ENCODE data around the gene CCSER1. TPM values are rescaled to one million over a fixed set of nuclear protein-coding genes. Genes with fewer than 3 reads are reported as not detected.
"Not testable (repeated sequence)": the region's sequence is repeated elsewhere in the genome, so short reads cannot be mapped to it uniquely, and the experiment has no call there.

Gene CCSER1
- total RNA-seq, 3 donors from 2014 or later (not counting 1 experiment from before 2014, with no cell fraction given) = 0.87 to 1.1 (median 1.1) TPM

DNA sequence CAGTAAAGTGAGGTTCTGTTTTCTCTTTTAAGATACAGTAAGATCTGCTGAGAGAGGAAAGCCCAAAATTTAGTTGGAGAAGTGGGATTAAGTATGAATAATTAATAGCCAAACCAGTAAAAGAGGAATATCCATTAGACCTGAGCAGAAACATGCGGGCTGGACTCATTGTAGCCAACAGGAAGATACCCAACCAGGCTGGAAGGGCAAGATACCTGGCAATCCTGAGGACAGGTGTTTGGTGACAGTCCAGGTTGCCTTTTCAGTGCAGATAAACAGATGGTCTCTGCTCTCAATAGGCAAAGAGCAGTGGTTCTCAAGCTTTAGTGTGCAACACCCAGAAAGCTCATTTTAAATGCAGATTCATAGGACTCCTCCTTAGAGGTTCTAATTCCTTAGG, 1195.8 kb downstream of the CCSER1 start:
- TF ChIP-seq, protein P1, sequence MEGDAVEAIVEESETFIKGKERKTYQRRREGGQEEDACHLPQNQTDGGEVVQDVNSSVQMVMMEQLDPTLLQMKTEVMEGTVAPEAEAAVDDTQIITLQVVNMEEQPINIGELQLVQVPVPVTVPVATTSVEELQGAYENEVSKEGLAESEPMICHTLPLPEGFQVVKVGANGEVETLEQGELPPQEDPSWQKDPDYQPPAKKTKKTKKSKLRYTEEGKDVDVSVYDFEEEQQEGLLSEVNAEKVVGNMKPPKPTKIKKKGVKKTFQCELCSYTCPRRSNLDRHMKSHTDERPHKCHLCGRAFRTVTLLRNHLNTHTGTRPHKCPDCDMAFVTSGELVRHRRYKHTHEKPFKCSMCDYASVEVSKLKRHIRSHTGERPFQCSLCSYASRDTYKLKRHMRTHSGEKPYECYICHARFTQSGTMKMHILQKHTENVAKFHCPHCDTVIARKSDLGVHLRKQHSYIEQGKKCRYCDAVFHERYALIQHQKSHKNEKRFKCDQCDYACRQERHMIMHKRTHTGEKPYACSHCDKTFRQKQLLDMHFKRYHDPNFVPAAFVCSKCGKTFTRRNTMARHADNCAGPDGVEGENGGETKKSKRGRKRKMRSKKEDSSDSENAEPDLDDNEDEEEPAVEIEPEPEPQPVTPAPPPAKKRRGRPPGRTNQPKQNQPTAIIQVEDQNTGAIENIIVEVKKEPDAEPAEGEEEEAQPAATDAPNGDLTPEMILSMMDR (IDR thresholded peaks at IDR 0.05) = no peak
- intact Hi-C loops (cut with micrococcal nuclease) = no loop called here
- 87% methylated on average over 1 of the region's 1 CpG for WGBS (ENCODE audit: insufficient coverage)
- ATAC-seq = no peak
- Histone ChIP-seq H3K9me3 (ENCODE audit: control insufficient read depth, insufficient read depth, low read length) (peaks cover 10% of the 10 kb centered on the region), H3K36me3 (ENCODE audit: control insufficient read depth, insufficient read depth, low read length) (no peaks in the 10 kb centered on the region), H3K27me3 (ENCODE audit: control insufficient read depth, insufficient read depth, low read length) (no peaks in the 10 kb centered on the region), H3K4me3 (ENCODE audit: low read length) (no peak overlapping the region), H3K4me1 (ENCODE audit: control insufficient read depth, insufficient read depth, low read length) (no peaks in the 10 kb centered on the region), H3K27ac (ENCODE audit: low read length) (no peak overlapping the region)
- no peak for DNase-seq
- H3K4me3 Mint-ChIP-seq = no peak overlapping the region
- peaks cover 19% of the 10 kb centered on the region for H3K36me3 Mint-ChIP-seq
- peaks cover 12 to 29% of the 10 kb centered on the region in 2 donors for H3K9me3 Mint-ChIP-seq
- no peaks in the 10 kb centered on the region for H3K27me3 Mint-ChIP-seq (ENCODE audit: low read depth in 2 of 2)
- no peaks in the 10 kb centered on the region for H3K4me1 Mint-ChIP-seq
- H3K27ac Mint-ChIP-seq = no peak overlapping the region

DNA sequence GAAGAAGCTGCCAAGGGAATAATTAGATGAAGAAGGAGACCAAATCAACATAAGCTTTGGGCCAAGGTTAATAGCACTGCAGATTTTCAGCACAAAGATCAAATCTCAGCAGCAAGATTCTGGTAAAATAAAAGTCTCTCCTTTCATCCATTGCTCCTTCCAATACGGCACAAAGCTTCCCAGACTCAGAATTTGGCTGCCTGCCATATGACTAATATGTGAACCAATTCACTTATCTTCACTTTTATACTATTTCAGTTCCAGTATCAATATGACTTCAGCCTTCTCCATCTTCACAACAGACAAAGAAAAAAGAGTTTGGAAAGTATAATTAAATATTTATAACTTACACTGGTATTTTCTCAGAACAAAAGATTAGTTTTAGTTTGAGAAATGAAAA, 1198.3 kb downstream of the CCSER1 start:
- no peak for DNase-seq
- Histone ChIP-seq H3K36me3 (ENCODE audit: control insufficient read depth, insufficient read depth, low read length) (no peaks in the 10 kb centered on the region), H3K9me3 (ENCODE audit: control insufficient read depth, insufficient read depth, low read length) (peaks cover 10% of the 10 kb centered on the region), H3K4me1 (ENCODE audit: control insufficient read depth, insufficient read depth, low read length) (no peaks in the 10 kb centered on the region), H3K27ac (ENCODE audit: low read length) (no peak overlapping the region), H3K27me3 (ENCODE audit: control insufficient read depth, insufficient read depth, low read length) (no peaks in the 10 kb centered on the region), H3K4me3 (ENCODE audit: low read length) (no peak overlapping the region)
- Mint-ChIP-seq H3K27ac (no peak overlapping the region), H3K4me3 (no peak overlapping the region), H3K4me1 (no peaks in the 10 kb centered on the region), H3K9me3 (peaks cover 16 to 34% of the 10 kb centered on the region in 2 donors), H3K36me3 (peaks cover 19% of the 10 kb centered on the region), H3K27me3 (ENCODE audit: low read depth in 2 of 2) (no peaks in the 10 kb centered on the region)
- ATAC-seq = no peak
- TF ChIP-seq, protein P1 (IDR thresholded peaks at IDR 0.05) = no peak
- intact Hi-C loops (cut with micrococcal nuclease) = no loop called here
- 35% methylated on average over 1 of the region's 1 CpG for WGBS (ENCODE audit: insufficient coverage)

DNA sequence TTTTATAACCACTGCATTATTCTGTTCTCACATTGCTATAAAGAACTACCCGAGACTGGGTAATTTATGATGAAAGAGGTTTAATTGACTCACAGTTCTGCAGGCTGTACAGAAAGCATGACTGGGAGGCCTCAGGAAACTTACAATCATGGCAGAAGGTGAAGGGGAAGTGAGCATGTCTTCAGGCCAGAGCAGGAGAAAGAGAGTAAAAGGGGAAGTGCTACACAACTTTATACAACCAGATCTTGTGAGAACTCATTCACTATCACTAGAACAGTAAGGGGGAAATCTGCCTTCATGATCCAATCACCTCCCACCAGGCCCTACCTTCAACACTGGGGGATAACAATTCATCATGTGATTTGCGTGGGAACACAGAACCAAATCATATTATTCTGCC, 1199.0 kb downstream of the CCSER1 start:
- H3K27ac Mint-ChIP-seq; ATAC-seq; H3K4me1 ChIP-seq (ENCODE audit: control insufficient read depth, insufficient read depth, low read length); H3K27ac ChIP-seq (ENCODE audit: low read length); H3K4me3 ChIP-seq (ENCODE audit: low read length); H3K27me3 ChIP-seq (ENCODE audit: control insufficient read depth, insufficient read depth, low read length); DNase-seq; H3K4me1 Mint-ChIP-seq; H3K27me3 Mint-ChIP-seq (ENCODE audit: low read depth in 2 of 2); intact Hi-C loops (cut with micrococcal nuclease); H3K36me3 ChIP-seq (ENCODE audit: control insufficient read depth, insufficient read depth, low read length); H3K4me3 Mint-ChIP-seq: not testable (repeated sequence)
- 70% methylated on average over 2 of the region's 2 CpGs for WGBS (ENCODE audit: insufficient coverage)
- H3K9me3 Mint-ChIP-seq = peaks cover 16 to 34% of the 10 kb centered on the region in 2 donors
- peaks cover 10% of the 10 kb centered on the region for H3K9me3 ChIP-seq (ENCODE audit: control insufficient read depth, insufficient read depth, low read length)
- peaks cover 20% of the 10 kb centered on the region for H3K36me3 Mint-ChIP-seq

DNA sequence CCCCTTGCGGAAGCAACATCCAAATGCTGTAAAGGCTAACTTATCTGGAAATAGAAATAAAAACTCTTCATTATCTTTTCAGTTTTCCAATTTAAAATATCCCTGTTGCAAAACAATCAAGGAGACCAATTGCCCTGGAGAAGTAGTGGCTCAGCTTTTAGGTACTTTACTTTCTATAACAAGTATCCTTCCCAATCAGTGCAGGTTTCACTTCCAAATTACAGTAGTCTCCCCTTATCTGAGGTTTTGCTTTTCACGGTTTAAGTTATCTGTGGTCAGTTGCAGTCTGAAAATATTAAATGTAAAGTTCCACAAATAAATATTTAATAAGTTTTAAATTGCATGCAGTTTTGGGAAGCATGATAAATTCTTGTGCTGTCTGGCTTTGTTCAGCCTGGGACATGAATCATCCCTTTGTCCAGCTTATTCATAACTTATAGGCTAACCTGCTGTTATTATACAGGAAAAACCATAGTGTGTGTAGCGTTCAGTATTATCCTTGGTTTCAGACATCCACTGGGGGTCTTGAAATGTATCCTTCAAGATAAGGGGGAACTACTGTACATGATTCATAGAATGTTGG, 1203.5 kb downstream of the CCSER1 start:
- 100% methylated on average over 2 of the region's 3 CpGs for WGBS (ENCODE audit: insufficient coverage)
- Mint-ChIP-seq H3K4me3 (no peak overlapping the region), H3K27ac (no peak overlapping the region), H3K27me3 (ENCODE audit: low read depth in 2 of 2) (no peaks in the 10 kb centered on the region), H3K36me3 (peaks cover 12% of the 10 kb centered on the region), H3K4me1 (no peaks in the 10 kb centered on the region), H3K9me3 (peaks cover 18 to 26% of the 10 kb centered on the region in 2 donors)
- H3K36me3 ChIP-seq (ENCODE audit: control insufficient read depth, insufficient read depth, low read length) = no peaks in the 10 kb centered on the region
- no peak overlapping the region for H3K27ac ChIP-seq (ENCODE audit: low read length)
- intact Hi-C loops (cut with micrococcal nuclease) = no loop called here
- no peaks in the 10 kb centered on the region for H3K4me1 ChIP-seq (ENCODE audit: control insufficient read depth, insufficient read depth, low read length)
- peaks cover 10% of the 10 kb centered on the region for H3K9me3 ChIP-seq (ENCODE audit: control insufficient read depth, insufficient read depth, low read length)
- no peaks in the 10 kb centered on the region for H3K27me3 ChIP-seq (ENCODE audit: control insufficient read depth, insufficient read depth, low read length)
- TF ChIP-seq, protein P1 (IDR thresholded peaks at IDR 0.05) = no peak
- ATAC-seq = no peak
- no peak overlapping the region for H3K4me3 ChIP-seq (ENCODE audit: low read length)
- no peak for DNase-seq
